Epithelial cell of proximal tubule (primary cell): Measurements from ENCODE around the gene TSPAN13. TPM values are rescaled to one million over a fixed set of nuclear protein-coding genes. Genes with fewer than 3 reads are reported as not detected.

ENCODE experiments used
- DNase-seq: peaks from one replicate; pipeline ENCODE4 v3.0.0-alpha.2; 2011; ENCODE audit warnings: low read depth
- H3K4me3 ChIP-seq: 2 replicates; pipeline ENCODE4 v1.5.1; 2011; ENCODE audit warnings: low read depth, mild to moderate bottlenecking, low read length
- total RNA-seq: library from RNA; depleted of rRNA; stranded (reverse); fragments of >200 nt; gene quantifications from 2 replicates; pipeline ENCODE4 v1.2.3, GENCODE V29; 2015
- TF ChIP-seq, protein P1 (sequence below): conservative IDR thresholded peaks from 2 replicates; pipeline ENCODE4 v1.5.1; 2012; ENCODE audit warnings: low read depth, mild to moderate bottlenecking, low read length

Gene TSPAN13
- total RNA-seq, 1 donor from 2014 or later, result 25.8 TPM

DNA sequence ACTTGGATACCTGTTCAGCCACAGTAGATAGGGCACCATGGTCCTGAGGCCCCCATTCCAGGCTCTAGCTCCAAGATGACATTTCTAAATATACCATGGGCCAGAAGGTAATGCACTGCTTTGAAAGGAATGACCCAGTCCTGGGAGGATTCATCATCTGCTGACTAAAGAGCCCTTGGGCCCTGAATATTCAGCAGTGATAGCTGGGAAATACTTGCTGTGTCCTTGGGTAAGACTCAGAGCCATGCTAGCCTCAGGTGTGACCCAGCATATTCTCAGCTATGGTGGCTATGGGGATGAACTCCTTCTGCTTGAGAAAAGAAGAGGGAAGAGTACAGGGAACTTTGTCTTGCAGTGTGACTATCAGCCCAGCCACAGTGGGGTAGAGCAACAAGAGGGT is 72.5 kb downstream of the TSPAN13 start:
- DNase-seq, result no peak
- H3K4me3 ChIP-seq, result no peak overlapping the region
- TF ChIP-seq, protein P1, sequence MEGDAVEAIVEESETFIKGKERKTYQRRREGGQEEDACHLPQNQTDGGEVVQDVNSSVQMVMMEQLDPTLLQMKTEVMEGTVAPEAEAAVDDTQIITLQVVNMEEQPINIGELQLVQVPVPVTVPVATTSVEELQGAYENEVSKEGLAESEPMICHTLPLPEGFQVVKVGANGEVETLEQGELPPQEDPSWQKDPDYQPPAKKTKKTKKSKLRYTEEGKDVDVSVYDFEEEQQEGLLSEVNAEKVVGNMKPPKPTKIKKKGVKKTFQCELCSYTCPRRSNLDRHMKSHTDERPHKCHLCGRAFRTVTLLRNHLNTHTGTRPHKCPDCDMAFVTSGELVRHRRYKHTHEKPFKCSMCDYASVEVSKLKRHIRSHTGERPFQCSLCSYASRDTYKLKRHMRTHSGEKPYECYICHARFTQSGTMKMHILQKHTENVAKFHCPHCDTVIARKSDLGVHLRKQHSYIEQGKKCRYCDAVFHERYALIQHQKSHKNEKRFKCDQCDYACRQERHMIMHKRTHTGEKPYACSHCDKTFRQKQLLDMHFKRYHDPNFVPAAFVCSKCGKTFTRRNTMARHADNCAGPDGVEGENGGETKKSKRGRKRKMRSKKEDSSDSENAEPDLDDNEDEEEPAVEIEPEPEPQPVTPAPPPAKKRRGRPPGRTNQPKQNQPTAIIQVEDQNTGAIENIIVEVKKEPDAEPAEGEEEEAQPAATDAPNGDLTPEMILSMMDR, result no peak

DNA sequence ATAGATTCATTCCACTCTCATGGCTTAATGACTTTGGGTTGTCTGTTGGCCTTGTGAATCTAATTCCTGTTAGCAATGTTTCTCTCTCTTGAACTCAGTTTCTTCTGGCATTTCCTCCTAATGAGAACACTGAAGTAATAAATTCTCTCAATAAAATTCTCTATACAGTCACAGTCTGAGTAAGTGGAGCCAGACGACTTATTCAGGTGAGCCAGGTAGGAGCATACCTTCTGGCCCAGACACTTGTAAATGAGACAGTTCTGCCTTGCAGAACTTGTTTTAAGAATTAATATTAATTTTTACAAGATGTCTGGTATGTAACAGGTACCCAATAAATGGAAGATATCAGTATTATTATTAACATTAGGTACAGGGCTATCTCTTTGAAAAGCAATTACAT is 79.8 kb downstream of the TSPAN13 start:
- no peak for DNase-seq
- no peak overlapping the region for H3K4me3 ChIP-seq
- TF ChIP-seq, protein P1, result no peak

Other genes starting within 250 kb of the TSPAN13 start
- not detected in 2 replicates for gene LRRC72, start 226.9 kb upstream of the TSPAN13 start, total RNA-seq
- 12.9 and 13.2 TPM in 2 replicates for gene ANKMY2, start 108.0 kb upstream of the TSPAN13 start, total RNA-seq
- gene BZW2, start 107.6 kb upstream of the TSPAN13 start, total RNA-seq, result 102 and 148 TPM in 2 replicates
- 11.9 and 29.4 TPM in 2 replicates for gene AGR2, start 51.2 kb downstream of the TSPAN13 start, total RNA-seq
- not detected in 2 replicates for gene AGR3, start 128.2 kb downstream of the TSPAN13 start, total RNA-seq